GM18526 (cell line): Measurements from ENCODE around the gene GARIN5B.

Experiments used
- POLR2A ChIP-seq: IDR thresholded peaks from 3 replicates; pipeline ENCODE4 v1.6.1; 2011; ENCODE audit not compliant: insufficient read length; ENCODE audit errors: extremely low read depth

Gene GARIN5B

GRCh38 chr19:55305983-55306562 lies 57.0 kb downstream of the GARIN5B start:
- TF ChIP-seq POLR2A: no peak

DNA sequence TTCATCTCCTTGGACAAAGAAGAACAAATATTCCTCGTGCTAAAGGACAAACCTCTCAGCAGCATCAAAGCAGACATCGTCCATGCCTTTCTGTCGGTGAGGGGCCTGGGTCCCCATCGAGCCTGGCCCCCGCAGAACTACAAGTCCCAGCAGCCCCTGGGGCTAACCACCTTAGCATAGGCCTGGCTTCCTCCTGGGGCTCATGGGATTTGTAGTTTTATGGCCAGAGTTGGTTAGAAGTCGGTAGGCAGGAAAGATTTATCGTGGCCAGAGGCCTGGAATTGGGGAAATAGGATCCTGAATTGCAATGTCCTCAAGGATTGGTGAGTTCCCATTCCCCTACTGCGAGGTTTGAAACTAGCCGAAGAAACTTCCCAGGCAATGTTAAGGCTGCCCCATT lies 57.6 kb downstream of the GARIN5B start:
- TF ChIP-seq POLR2A: no peak

DNA sequence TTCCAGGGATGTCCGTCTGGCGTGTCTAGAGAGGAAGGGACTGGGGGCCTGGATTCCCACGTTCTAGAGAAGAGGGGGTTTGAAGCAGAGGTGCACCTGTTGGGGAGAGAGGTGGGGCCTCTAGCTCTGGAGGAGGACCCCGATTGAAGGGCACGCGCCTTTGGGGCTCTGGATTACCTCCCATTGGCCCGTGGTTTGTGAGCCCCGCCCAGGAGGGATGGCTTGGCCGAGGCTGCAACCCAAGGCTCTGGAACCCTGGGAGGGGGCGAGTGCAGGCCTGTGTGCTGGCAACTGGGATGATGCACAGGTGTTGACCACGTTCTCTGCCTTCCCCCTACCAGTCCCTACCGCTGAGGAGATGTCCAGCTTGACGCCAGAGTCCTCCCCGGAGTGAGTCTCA lies 58.1 kb downstream of the GARIN5B start:
- TF ChIP-seq POLR2A: no peak
